ENCODE results near the gene FUT1. TPM values are rescaled to one million over a fixed set of nuclear protein-coding genes. Genes with fewer than 3 reads are reported as not detected.

FUT1 gene
- total RNA-seq = 0.15 and 0.17 TPM in 2 replicates

DNA sequence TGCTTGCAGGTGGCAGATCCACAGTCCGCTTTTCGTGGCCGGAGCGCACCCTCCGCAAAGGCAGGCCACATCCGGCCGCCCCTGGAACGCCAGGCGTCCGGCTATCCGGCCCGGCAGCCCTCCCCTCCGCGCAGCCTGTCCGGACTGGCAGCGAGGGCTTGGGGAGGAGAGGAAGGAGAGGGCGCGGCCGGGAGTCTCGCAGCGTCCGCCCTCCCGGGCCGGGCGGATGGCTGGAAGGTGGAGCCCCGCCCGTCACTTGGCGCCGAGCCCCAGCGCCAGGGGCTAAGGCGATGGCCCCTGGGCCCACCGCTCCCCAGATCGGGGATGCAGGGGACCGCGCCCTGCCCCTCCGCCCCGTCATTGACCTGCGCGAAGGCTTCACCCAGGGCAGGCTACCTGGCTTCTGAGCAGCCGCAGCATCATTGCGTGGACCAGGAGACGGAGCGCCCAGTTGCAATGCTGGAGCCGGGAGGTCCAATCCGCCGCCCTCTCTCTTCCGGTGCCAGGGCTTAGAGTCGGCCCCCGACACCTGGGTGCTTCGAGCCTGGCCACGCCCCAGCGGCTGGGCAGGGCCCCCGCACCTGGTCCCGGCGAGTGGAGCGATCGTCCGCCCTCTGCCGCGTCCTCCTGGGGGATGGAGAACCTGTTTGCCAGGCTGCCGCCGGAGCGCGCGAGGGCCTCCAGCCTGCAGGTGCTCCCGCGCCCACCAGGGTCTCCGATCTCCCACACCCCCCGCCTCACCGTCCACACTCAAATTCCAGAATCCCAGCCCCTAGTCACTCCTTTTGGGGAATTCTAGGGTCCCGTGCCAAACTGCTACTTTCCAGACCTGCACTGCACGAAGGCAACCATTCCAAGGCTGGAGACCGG, at the start of gene FUT1:
Gene FUT1, minus strand, starts transcription at position 146 of the 870 bp plus-strand sequence. CDS start 1,360 bp downstream, outside the sequence.

GRCh38 chr19:48755084-48755641, 2.7 kb upstream of the FUT1 start, which contains the start of gene FGF21:
Gene FGF21, plus strand, starts transcription at chr19:48755524. Its CDS starts 713 bp downstream, at chr19:48756237.

DNA sequence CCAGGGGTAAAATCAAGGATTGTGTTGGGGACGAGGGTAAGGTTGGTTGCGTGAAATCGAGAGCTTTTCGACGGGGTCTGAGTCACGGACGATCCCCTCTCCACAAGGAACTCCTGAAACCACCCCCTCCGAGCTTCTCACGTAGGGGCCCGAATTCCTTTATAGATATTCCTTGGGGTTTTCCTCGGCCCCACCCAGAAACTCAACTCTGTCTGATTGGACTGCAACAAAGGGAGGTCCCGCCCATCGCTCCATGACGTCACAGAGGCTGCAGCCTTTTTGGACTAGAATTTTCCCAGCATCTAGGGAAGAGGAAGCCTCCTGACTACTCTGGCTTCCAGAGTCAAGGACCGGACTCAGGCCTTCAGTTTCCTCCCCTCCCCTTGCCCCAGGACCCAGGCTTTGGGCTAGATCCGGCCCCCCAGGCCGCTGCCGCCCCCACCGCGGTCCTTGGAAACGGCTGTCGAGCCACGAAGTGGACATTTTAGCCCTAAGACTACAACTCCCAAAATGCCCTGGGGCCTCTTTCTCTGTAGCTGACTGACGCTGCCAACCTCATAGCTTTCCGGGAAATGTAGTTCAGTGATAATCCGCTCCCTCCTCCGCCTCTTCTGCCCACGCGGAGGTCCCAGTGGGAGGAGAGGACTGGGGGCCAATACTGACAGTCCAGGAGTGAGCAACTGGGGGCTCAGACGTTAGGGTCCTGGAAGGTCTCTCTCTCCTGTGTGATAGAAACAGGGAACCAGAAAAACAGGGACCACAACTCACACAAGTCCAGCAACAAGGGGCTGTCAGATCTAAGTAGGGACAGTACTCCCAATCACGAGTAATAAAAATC, 5.5 kb downstream of the FUT1 start, which contains the start of gene IZUMO1:
Gene IZUMO1, minus strand, starts transcription at position 172 of the 838 bp plus-strand sequence. CDS start 1,050 bp downstream, outside the sequence.

DNA sequence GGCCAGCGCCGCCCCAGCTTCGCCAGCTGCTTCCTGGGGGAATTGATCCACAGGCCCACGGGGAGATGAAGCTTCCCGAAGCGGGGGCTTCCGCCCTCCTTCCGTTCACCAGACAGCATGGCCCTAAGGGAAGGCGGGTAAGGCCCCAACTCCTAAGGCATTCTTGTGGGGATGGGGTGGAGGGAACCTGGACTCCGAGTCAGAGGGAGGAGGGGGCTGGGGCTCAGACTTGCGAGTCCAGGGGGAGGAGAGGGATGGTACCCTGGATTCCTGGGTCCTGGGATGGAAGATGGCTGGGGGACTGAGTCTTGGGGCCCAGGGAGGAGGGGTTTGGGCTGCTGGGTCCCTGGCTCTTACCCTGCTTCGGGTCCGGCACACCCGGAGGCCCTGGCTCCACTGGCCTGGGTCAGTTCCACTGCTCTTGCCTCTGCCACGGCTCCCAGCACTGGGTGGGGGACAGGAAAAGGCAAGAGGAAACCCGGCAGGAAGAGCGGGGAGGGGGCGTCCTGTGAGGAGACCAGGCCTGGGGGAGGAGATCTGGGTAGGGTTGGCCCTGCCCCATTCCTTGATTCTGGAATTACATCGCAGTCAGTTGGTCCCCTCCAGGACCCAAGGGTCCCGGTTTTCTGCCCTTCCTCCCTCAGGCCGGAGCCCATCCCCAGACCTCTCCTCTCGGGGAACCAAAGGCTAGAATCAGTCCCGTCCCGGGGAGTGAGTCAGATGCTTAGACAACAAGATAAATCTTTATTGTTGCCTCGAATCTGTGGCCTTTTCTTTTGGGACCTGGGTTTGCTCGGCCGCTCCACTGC, 12.1 kb downstream of the FUT1 start, which contains the start of gene RASIP1:
Gene RASIP1, minus strand, starts transcription at position 447 of the 809 bp plus-strand sequence. Its CDS starts 328 bp downstream, at position 119.

GRCh38 chr19:48719263-48720171, 32.9 kb downstream of the FUT1 start, which contains the start of gene MAMSTR:
Gene MAMSTR, minus strand, starts transcription at chr19:48719725. Its CDS starts 694 bp downstream, at chr19:48719031.

Other genes starting within 250 kb of the FUT1 start
- under 0.01 and 0.17 TPM in 2 replicates for gene LMTK3, start 240.8 kb downstream of the FUT1 start, total RNA-seq
- gene SULT2B1, start 200.5 kb downstream of the FUT1 start, total RNA-seq = 0.15 TPM in 1 of 2 replicates, not detected in the other
- gene SPACA4, start 145.9 kb downstream of the FUT1 start, total RNA-seq = not detected in 2 replicates
- 0.45 and 0.50 TPM in 2 replicates for gene FAM83E, start 137.6 kb downstream of the FUT1 start, total RNA-seq
- gene RPL18, start 133.5 kb downstream of the FUT1 start, total RNA-seq = 3,186 and 3,485 TPM in 2 replicates
- gene SPHK2, start 133.1 kb downstream of the FUT1 start, total RNA-seq = 12.2 and 12.9 TPM in 2 replicates
- gene DBP, start 115.3 kb downstream of the FUT1 start, total RNA-seq = 4.2 and 4.5 TPM in 2 replicates
- gene CA11, start 106.5 kb downstream of the FUT1 start, total RNA-seq = 0.74 and 0.84 TPM in 2 replicates
- 0.34 TPM in 1 of 2 replicates, not detected in the other for gene NTN5, start 79.6 kb downstream of the FUT1 start, total RNA-seq
- not detected in 2 replicates for gene FUT2, start 56.7 kb downstream of the FUT1 start, total RNA-seq
- gene MAMSTR, start 32.9 kb downstream of the FUT1 start, total RNA-seq = 5.0 and 5.2 TPM in 2 replicates
- gene RASIP1, start 12.0 kb downstream of the FUT1 start, total RNA-seq = 8.3 and 8.7 TPM in 2 replicates
- gene IZUMO1, start 5.7 kb downstream of the FUT1 start, total RNA-seq = under 0.01 TPM in 1 of 2 replicates, not detected in the other
- gene FGF21, start 2.9 kb upstream of the FUT1 start, total RNA-seq = not detected in 2 replicates
- gene BCAT2, start 58.4 kb upstream of the FUT1 start, total RNA-seq = 61.5 and 67.0 TPM in 2 replicates
- 2.7 and 6.5 TPM in 2 replicates for gene HSD17B14, start 83.8 kb upstream of the FUT1 start, total RNA-seq
- 11.4 and 20.1 TPM in 2 replicates for gene PLEKHA4, start 116.0 kb upstream of the FUT1 start, total RNA-seq
- gene PPP1R15A, start 119.8 kb upstream of the FUT1 start, total RNA-seq = 23.3 and 33.8 TPM in 2 replicates
- 0.17 and 0.45 TPM in 2 replicates for gene TULP2, start 146.1 kb upstream of the FUT1 start, total RNA-seq
- gene NUCB1, start 147.7 kb upstream of the FUT1 start, total RNA-seq = 166 and 176 TPM in 2 replicates
- gene DHDH, start 181.1 kb upstream of the FUT1 start, total RNA-seq = not detected in 2 replicates
- gene BAX, start 202.2 kb upstream of the FUT1 start, total RNA-seq = 127 and 135 TPM in 2 replicates
- 3,185 and 3,463 TPM in 2 replicates for gene FTL, start 212.7 kb upstream of the FUT1 start, total RNA-seq
- 28.7 and 30.8 TPM in 2 replicates for gene GYS1, start 240.7 kb upstream of the FUT1 start, total RNA-seq
- gene RUVBL2, start 241.2 kb upstream of the FUT1 start, total RNA-seq = 350 and 368 TPM in 2 replicates

Measured in bronchus fibroblast of lung (primary cell).